ENCODE measurements around the gene LAMTOR4. TPM values are rescaled to one million over a fixed set of nuclear protein-coding genes. Genes with fewer than 3 reads are reported as not detected.
A peak's percentile ranks its signal among the peaks of the same experiment; 100 is the strongest.

Gene LAMTOR4
- total RNA-seq, 3 donors from 2014 or later (not counting 1 experiment from before 2014, with no cell fraction given): 148 to 161 (median 156) TPM

GRCh38 chr7:100170101-100170897, 21.6 kb downstream of the LAMTOR4 start:
- WGBS (ENCODE audit: insufficient coverage): 84% methylated on average over 10 of the region's 11 CpGs
- peak in 1 of 2 donors; percentile 17 for DNase-seq

GRCh38 chr7:100171087-100171681, 22.5 kb downstream of the LAMTOR4 start:
- Histone ChIP-seq H3K27me3 (ENCODE audit: control insufficient read depth, insufficient read depth, low read length) (peaks cover 36% of the 10 kb centered on the region), H3K4me1 (ENCODE audit: control insufficient read depth, insufficient read depth, low read length) (peaks cover 42% of the 10 kb centered on the region), H3K9me3 (ENCODE audit: control insufficient read depth, insufficient read depth, low read length) (no peaks in the 10 kb centered on the region), H3K4me3 (ENCODE audit: low read length) (peak overlapping the region; percentile 11), H3K36me3 (ENCODE audit: control insufficient read depth, insufficient read depth, low read length) (no peaks in the 10 kb centered on the region), H3K27ac (ENCODE audit: low read length) (no peak overlapping the region)
- Mint-ChIP-seq H3K36me3 (no peaks in the 10 kb centered on the region), H3K27ac (no peak overlapping the region), H3K4me1 (peaks cover 28 to 48% of the 10 kb centered on the region in 2 donors), H3K27me3 (ENCODE audit: low read depth in 2 of 2) (peaks cover 42 to 45% of the 10 kb centered on the region in 2 donors), H3K4me3 (peak overlapping the region; percentile 70), H3K9me3 (no peaks in the 10 kb centered on the region)
- peak in 1 of 2 donors; percentile 63 for DNase-seq
- WGBS (ENCODE audit: insufficient coverage): 6% methylated on average over 61 of the region's 61 CpGs
- intact Hi-C loops (cut with micrococcal nuclease): no loop called here
- TF ChIP-seq, protein P1, sequence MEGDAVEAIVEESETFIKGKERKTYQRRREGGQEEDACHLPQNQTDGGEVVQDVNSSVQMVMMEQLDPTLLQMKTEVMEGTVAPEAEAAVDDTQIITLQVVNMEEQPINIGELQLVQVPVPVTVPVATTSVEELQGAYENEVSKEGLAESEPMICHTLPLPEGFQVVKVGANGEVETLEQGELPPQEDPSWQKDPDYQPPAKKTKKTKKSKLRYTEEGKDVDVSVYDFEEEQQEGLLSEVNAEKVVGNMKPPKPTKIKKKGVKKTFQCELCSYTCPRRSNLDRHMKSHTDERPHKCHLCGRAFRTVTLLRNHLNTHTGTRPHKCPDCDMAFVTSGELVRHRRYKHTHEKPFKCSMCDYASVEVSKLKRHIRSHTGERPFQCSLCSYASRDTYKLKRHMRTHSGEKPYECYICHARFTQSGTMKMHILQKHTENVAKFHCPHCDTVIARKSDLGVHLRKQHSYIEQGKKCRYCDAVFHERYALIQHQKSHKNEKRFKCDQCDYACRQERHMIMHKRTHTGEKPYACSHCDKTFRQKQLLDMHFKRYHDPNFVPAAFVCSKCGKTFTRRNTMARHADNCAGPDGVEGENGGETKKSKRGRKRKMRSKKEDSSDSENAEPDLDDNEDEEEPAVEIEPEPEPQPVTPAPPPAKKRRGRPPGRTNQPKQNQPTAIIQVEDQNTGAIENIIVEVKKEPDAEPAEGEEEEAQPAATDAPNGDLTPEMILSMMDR (IDR thresholded peaks at IDR 0.05): no peak
- peak; percentile 70 to 78 (median 73) for ATAC-seq

More at GRCh38 chr7:100170101-100170897, 21.6 kb downstream of the LAMTOR4 start:
- Histone ChIP-seq H3K4me1 (ENCODE audit: control insufficient read depth, insufficient read depth, low read length) (peaks cover 44% of the 10 kb centered on the region), H3K27ac (ENCODE audit: low read length) (no peak overlapping the region), H3K9me3 (ENCODE audit: control insufficient read depth, insufficient read depth, low read length) (no peaks in the 10 kb centered on the region), H3K4me3 (ENCODE audit: low read length) (no peak overlapping the region), H3K27me3 (ENCODE audit: control insufficient read depth, insufficient read depth, low read length) (peaks cover 36% of the 10 kb centered on the region), H3K36me3 (ENCODE audit: control insufficient read depth, insufficient read depth, low read length) (no peaks in the 10 kb centered on the region)
- peaks cover 28 to 48% of the 10 kb centered on the region in 2 donors for H3K4me1 Mint-ChIP-seq
- peaks cover 47 to 52% of the 10 kb centered on the region in 2 donors for H3K27me3 Mint-ChIP-seq (ENCODE audit: low read depth in 2 of 2)
- no peak overlapping the region for H3K27ac Mint-ChIP-seq
- no peaks in the 10 kb centered on the region for H3K9me3 Mint-ChIP-seq
- TF ChIP-seq, protein P1 (IDR thresholded peaks at IDR 0.05): no peak
- H3K4me3 Mint-ChIP-seq: peak overlapping the region; percentile 70
- intact Hi-C loops (cut with micrococcal nuclease): no loop called here
- H3K36me3 Mint-ChIP-seq: no peaks in the 10 kb centered on the region
- no peak for ATAC-seq

GRCh38 chr7:100171840-100172239, 23.1 kb downstream of the LAMTOR4 start:
- Mint-ChIP-seq H3K9me3 (no peaks in the 10 kb centered on the region), H3K36me3 (no peaks in the 10 kb centered on the region), H3K4me1 (peaks cover 33 to 48% of the 10 kb centered on the region in 2 donors), H3K27me3 (ENCODE audit: low read depth in 2 of 2) (peaks cover 35 to 38% of the 10 kb centered on the region in 2 donors), H3K27ac (no peak overlapping the region), H3K4me3 (peak overlapping the region; percentile 75)
- intact Hi-C loops (cut with micrococcal nuclease): no loop called here
- no peaks in the 10 kb centered on the region for H3K9me3 ChIP-seq (ENCODE audit: control insufficient read depth, insufficient read depth, low read length)
- H3K27ac ChIP-seq (ENCODE audit: low read length): no peak overlapping the region
- DNase-seq: peak in 1 of 2 donors; percentile 36
- TF ChIP-seq, protein P1 (IDR thresholded peaks at IDR 0.05): no peak
- peaks cover 37% of the 10 kb centered on the region for H3K4me1 ChIP-seq (ENCODE audit: control insufficient read depth, insufficient read depth, low read length)
- no peaks in the 10 kb centered on the region for H3K36me3 ChIP-seq (ENCODE audit: control insufficient read depth, insufficient read depth, low read length)
- ATAC-seq: peak in 2 of 3 donors; percentile 12 to 19
- H3K27me3 ChIP-seq (ENCODE audit: control insufficient read depth, insufficient read depth, low read length): peaks cover 30% of the 10 kb centered on the region
- H3K4me3 ChIP-seq (ENCODE audit: low read length): no peak overlapping the region
- 12% methylated on average over 22 of the region's 22 CpGs for WGBS (ENCODE audit: insufficient coverage)
